ENCODE data around the gene DIPK1C. TPM values are rescaled to one million over a fixed set of nuclear protein-coding genes. Genes with fewer than 3 reads are reported as not detected.
A peak's percentile ranks its signal among the peaks of the same experiment; 100 is the strongest.

The DIPK1C gene
- total RNA-seq, 8 experiments from 2014 or later, result 0.09 to 4.3 (median 0.47) TPM; not detected in 1

GRCh38 chr18:74457725-74458421 lies 765 bp upstream of the DIPK1C start:
- Histone ChIP-seq H3K27ac (no peak overlapping the region), H3K4me3 (no peak overlapping the region), H3K4me1 (replicated peaks in 1 of 2) (peaks cover 4% of the 10 kb centered on the region in 2 donors)
- in situ Hi-C loops (cut with MboI; ENCODE audit: low pct_unique_long_range_greater_than_20kb in 2 of 9, low sequenced_read_pairs in 9 of 9, unreplicated experiment in 9 of 9), result no loop called here
- WGBS, 10 experiments, result 25 to 70% (median 48%) methylated on average over 4 to 7 of the region's 34 CpGs; no CpG with 5 or more reads in 4 of the 10 experiments
- peak in 5 of 8 experiments; percentile 50 to 80 (median 75) for ATAC-seq (replicated peaks in 6 of 8)

DNA sequence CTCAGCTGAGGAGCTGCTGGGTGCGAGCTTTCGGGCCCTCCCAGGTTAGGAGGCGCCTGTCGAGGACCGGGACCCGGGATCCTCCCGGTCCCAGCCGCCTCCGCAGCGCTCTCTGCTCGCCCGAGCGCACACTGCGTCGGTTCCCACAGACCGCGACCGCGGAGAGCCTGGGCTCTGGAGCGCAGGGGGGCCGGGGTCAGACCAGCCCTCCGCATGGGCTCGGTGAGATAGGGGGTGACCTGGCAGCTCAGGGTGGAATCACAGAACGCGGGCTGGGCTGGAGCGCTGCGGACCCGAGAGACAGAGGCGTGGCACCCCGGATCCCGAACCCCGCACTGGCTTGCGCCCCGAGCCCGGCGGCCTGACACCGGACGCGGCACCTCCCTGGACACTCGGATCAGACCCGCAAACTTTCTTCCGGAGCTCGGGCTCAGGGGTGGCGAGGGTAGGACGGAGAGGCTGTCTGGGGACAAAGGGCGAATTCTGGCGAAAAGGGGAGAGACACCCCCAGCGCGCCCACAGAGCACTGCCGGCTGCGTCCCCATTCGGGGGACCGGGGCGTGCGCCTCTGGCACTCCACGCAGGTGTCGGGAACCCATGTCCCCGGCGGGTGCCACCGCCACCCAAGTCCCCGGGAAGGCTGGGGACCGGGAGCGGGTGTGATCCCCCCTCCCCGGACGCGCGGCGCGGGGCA lies 612 bp downstream of the DIPK1C start:
- peak in 6 of 8 experiments; percentile 13 to 42 (median 25) for ATAC-seq (replicated peaks in 6 of 8)
- in situ Hi-C loops (cut with MboI; ENCODE audit: low pct_unique_long_range_greater_than_20kb in 2 of 9, low sequenced_read_pairs in 9 of 9, unreplicated experiment in 9 of 9), result no loop called here
- Histone ChIP-seq H3K4me1 (replicated peaks in 1 of 2) (peaks cover 4 to 7% of the 10 kb centered on the region in 2 donors), H3K27ac (no peak overlapping the region), H3K4me3 (peak overlapping the region; percentile 36 to 46 (median 40))
- 0 to 3% (median 1%) methylated on average over 1 to 19 of the region's 69 CpGs; no CpG with 5 or more reads in 7 of the 10 experiments for WGBS, 10 experiments

GRCh38 chr18:74456017-74456348 lies 1.1 kb downstream of the DIPK1C start:
- Histone ChIP-seq H3K27ac (no peak overlapping the region), H3K4me3 (peak overlapping the region; percentile 36 to 46 (median 40)), H3K4me1 (replicated peaks in 1 of 2) (peaks cover 4 to 7% of the 10 kb centered on the region in 2 donors)
- ATAC-seq (replicated peaks in 6 of 8), result no peak
- in situ Hi-C loops (cut with MboI; ENCODE audit: low pct_unique_long_range_greater_than_20kb in 2 of 9, low sequenced_read_pairs in 9 of 9, unreplicated experiment in 9 of 9), result no loop called here
- 2 to 50% (median 8%) methylated on average over 2 to 6 of the region's 7 CpGs; no CpG with 5 or more reads in 4 of the 10 experiments for WGBS, 10 experiments

GRCh38 chr18:74455386-74455785 lies 1.7 kb downstream of the DIPK1C start:
- no peak overlapping the region for H3K4me3 ChIP-seq
- WGBS, 10 experiments, result 71 to 100% (median 96%) methylated on average over 2 to 10 of the region's 10 CpGs; no CpG with 5 or more reads in 2 of the 10 experiments
- in situ Hi-C loops (cut with MboI; ENCODE audit: low pct_unique_long_range_greater_than_20kb in 2 of 9, low sequenced_read_pairs in 9 of 9, unreplicated experiment in 9 of 9), result no loop called here
- ATAC-seq (replicated peaks in 6 of 8), result no peak
- peaks cover 4 to 7% of the 10 kb centered on the region in 2 donors for H3K4me1 ChIP-seq (replicated peaks in 1 of 2)
- H3K27ac ChIP-seq, result no peak overlapping the region

DNA sequence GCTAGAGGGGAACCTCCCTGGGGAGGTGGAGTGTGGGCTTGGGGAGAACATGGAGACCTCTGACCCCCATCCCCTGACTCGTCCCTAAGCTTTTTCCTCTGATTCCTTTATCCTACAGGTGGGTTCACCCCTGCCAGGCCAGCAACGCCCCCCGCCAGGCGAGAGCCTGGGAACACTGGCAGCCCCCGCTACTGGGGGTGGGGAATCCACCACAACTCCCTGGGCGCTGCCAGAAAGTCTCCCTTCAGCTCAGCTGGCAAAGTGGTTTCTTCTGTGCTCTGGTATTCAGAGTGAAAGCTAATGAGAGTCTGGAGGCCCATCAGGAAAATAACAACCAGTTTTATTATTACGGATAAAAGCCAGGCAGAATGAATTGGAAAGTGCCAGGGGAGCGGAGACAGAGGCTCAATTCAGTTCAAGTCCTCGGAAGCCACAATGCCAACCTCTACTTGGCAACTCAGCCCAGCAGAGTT lies 2.8 kb downstream of the DIPK1C start:
- WGBS, 10 experiments, result 69 to 100% (median 88%) methylated on average over 1 to 5 of the region's 9 CpGs; no CpG with 5 or more reads in 3 of the 10 experiments
- no peak overlapping the region for H3K27ac ChIP-seq
- no peak for ATAC-seq (replicated peaks in 6 of 8)
- peaks cover 4 to 7% of the 10 kb centered on the region in 2 donors for H3K4me1 ChIP-seq (replicated peaks in 1 of 2)
- in situ Hi-C loops (cut with MboI; ENCODE audit: low pct_unique_long_range_greater_than_20kb in 2 of 9, low sequenced_read_pairs in 9 of 9, unreplicated experiment in 9 of 9), result no loop called here
- H3K4me3 ChIP-seq, result no peak overlapping the region

- no peak for ATAC-seq (replicated peaks in 6 of 8)
- H3K4me3 ChIP-seq, result no peak overlapping the region
- H3K27ac ChIP-seq, result no peak overlapping the region
- in situ Hi-C loops (cut with MboI; ENCODE audit: low pct_unique_long_range_greater_than_20kb in 2 of 9, low sequenced_read_pairs in 9 of 9, unreplicated experiment in 9 of 9), result no loop called here
- 44 to 100% (median 88%) methylated on average over 2 to 5 of the region's 6 CpGs; no CpG with 5 or more reads in 3 of the 10 experiments for WGBS, 10 experiments
- H3K4me1 ChIP-seq (replicated peaks in 1 of 2), result peaks cover 4 to 7% of the 10 kb centered on the region in 2 donors
These were observed 3.4 kb downstream of the DIPK1C start for GRCh38 chr18:74453642-74454198.

- in situ Hi-C loops (cut with MboI; ENCODE audit: low pct_unique_long_range_greater_than_20kb in 2 of 9, low sequenced_read_pairs in 9 of 9, unreplicated experiment in 9 of 9), result no loop called here
- no peak overlapping the region for H3K4me3 ChIP-seq
- peak in 5 of 8 experiments; percentile 21 to 61 (median 32) for ATAC-seq (replicated peaks in 6 of 8)
These were observed 4.0 kb downstream of the DIPK1C start for GRCh38 chr18:74453016-74453566.

GRCh38 chr18:74451148-74451547 lies 6.0 kb downstream of the DIPK1C start:
- peaks cover 4% of the 10 kb centered on the region in 2 donors for H3K4me1 ChIP-seq (replicated peaks in 1 of 2)

More at GRCh38 chr18:74453016-74453566, 4.0 kb downstream of the DIPK1C start:
- 0 to 64% (median 25%) methylated on average over 2 to 5 of the region's 7 CpGs; no CpG with 5 or more reads in 2 of the 10 experiments for WGBS, 10 experiments
- H3K27ac ChIP-seq, result no peak overlapping the region
- peaks cover 4 to 7% of the 10 kb centered on the region in 2 donors for H3K4me1 ChIP-seq (replicated peaks in 1 of 2)

DNA sequence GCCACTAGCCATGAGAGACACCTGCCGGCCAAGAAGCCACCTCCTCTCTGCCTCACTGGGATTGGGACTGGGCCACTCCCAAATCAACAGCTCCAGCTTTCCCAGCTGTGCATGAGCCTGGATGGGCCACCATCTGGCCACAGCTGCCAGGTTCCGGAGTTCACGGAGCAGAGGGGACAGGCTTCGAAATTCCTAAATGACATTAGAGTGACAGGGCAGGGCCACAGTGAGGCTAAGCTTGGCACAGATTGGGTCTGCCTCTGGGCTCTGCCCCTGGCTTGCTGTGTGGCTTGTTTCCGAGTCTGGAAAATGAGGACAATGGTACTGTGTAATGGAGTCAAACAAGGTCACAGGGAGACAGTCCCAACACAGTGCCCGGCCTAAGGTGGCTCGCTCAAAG lies 6.5 kb downstream of the DIPK1C start:
- Histone ChIP-seq H3K4me3 (no peak overlapping the region), H3K27ac (no peak overlapping the region), H3K4me1 (replicated peaks in 1 of 2) (peaks cover 4% of the 10 kb centered on the region in 2 donors)
- in situ Hi-C loops (cut with MboI; ENCODE audit: low pct_unique_long_range_greater_than_20kb in 2 of 9, low sequenced_read_pairs in 9 of 9, unreplicated experiment in 9 of 9), result no loop called here
- 80 to 93% methylated on average over 3 to 6 of the region's 7 CpGs; no CpG with 5 or more reads in 8 of the 10 experiments for WGBS, 10 experiments
- peak in 2 of 8 experiments; percentile 18 to 26 for ATAC-seq (replicated peaks in 6 of 8)

More at GRCh38 chr18:74451148-74451547, 6.0 kb downstream of the DIPK1C start:
- 38 to 94% (median 85%) methylated on average over 2 to 7 of the region's 11 CpGs; no CpG with 5 or more reads in 5 of the 10 experiments for WGBS, 10 experiments
- ATAC-seq (replicated peaks in 6 of 8), result no peak
- no peak overlapping the region for H3K4me3 ChIP-seq
- no peak overlapping the region for H3K27ac ChIP-seq
- in situ Hi-C loops (cut with MboI; ENCODE audit: low pct_unique_long_range_greater_than_20kb in 2 of 9, low sequenced_read_pairs in 9 of 9, unreplicated experiment in 9 of 9), result no loop called here

DNA sequence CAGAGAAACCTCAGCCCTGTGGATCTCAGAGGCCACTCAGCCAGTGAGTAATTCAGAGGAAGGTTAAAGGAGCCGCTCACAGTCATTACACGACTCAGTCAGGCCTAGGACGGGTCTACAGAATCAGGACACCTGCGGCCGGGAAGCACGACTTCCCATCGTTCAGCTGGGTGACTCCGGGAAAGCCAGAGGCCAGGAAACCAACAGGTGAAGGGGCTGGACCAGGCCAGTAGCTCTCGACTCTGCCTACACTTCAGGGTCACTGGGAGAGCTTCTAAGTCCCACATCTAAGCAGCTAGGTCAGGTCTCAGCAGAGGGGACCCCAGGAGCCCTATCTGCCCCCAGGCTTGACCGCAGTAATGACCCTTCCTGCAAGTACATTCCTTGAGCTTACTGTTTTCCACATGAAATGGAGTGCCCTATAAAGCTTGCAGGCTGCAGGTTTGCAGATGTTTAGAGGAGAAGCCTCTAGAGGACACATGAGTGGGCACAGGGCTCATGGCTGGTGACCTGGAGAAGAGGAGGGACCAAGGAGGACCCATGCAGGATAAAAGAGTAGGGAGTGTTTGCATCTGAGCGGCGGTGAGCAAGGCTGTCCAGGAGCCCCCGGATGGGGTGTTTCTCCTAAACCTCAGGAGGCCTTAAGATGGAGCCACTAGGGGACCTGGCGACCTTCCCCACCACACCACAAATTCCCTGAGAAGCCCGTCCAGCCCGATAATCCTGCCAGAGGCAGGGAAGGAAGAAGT lies 9.5 kb downstream of the DIPK1C start:
- in situ Hi-C loops (cut with MboI; ENCODE audit: low pct_unique_long_range_greater_than_20kb in 2 of 9, low sequenced_read_pairs in 9 of 9, unreplicated experiment in 9 of 9), result no loop called here
- H3K4me1 ChIP-seq (replicated peaks in 1 of 2), result no peaks in the 10 kb centered on the region
- H3K4me3 ChIP-seq, result no peak overlapping the region
- no peak overlapping the region for H3K27ac ChIP-seq
- ATAC-seq (replicated peaks in 6 of 8), result no peak
- WGBS, 10 experiments, result 21 to 100% (median 87%) methylated on average over 2 to 12 of the region's 16 CpGs; no CpG with 5 or more reads in 2 of the 10 experiments

DNA sequence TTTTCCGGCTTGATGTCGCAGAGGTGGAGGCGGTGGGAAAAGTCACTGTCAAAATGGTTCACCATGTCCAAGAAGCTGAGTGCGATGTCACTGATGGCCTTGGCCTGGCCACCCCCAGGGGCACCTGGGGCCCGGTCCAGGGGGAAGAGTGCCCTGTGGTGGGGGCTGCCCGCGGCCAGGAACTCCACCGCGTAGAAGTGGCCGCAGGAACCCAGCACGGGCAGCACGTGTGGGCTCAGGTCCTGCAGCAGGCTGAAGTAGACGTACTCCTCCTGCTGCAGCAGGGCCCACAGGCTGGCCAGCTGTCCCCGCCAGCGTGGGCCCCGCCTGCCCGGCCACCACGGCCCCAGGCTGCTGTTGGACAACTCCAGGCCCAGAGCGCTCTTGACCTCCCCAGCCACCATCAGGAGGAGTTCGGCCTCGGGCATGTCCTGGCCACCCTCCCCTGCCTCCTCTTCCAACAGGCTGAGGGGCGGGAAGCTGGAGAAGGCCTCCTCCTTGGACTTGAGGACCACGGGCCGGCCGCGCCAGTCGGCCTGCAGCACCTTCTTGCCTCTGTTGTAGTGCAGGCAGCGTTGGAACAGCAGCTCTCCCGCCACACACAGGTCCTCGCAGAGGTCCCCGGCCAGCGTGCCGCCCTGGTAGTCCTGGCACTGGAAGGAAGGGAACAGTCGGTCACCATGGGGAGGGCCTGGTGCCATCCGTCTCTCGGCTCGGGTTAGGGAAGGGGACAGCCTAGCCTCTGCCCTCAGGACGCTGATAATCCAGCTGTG lies 10.3 kb downstream of the DIPK1C start:
- no peak overlapping the region for H3K4me3 ChIP-seq
- no peaks in the 10 kb centered on the region for H3K4me1 ChIP-seq (replicated peaks in 1 of 2)
- in situ Hi-C loops (cut with MboI; ENCODE audit: low pct_unique_long_range_greater_than_20kb in 2 of 9, low sequenced_read_pairs in 9 of 9, unreplicated experiment in 9 of 9), result no loop called here
- 60 to 98% (median 84%) methylated on average over 1 to 8 of the region's 38 CpGs; no CpG with 5 or more reads in 6 of the 10 experiments for WGBS, 10 experiments
- H3K27ac ChIP-seq, result no peak overlapping the region
- no peak for ATAC-seq (replicated peaks in 6 of 8)

DNA sequence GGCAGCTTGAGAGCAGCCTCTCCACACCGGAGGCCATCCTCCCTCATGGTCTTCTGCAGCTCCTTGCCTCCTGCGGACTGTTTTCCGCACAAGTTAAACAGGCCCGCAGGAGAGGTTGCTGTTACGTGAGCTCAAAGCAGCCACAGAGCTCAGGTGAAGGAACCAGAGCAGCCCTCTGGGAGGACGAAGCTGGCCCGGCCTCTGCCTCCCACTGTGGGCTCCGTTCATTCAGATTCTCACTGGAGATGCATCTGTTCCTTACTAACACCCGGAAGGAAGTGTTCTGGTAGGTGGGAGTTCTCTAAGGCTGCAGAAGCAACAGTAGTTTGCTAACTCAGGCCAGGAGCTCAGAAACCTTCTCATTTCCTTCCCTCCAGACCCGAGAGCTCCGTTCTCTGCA lies 10.9 kb downstream of the DIPK1C start:
- in situ Hi-C loops (cut with MboI; ENCODE audit: low pct_unique_long_range_greater_than_20kb in 2 of 9, low sequenced_read_pairs in 9 of 9, unreplicated experiment in 9 of 9), result no loop called here
- ATAC-seq (replicated peaks in 6 of 8), result no peak

More for the DNA sequence above, 10.9 kb downstream of the DIPK1C start:
- Histone ChIP-seq H3K27ac (no peak overlapping the region), H3K4me3 (no peak overlapping the region), H3K4me1 (replicated peaks in 1 of 2) (no peaks in the 10 kb centered on the region)
- 45 to 100% (median 79%) methylated on average over 1 to 7 of the region's 11 CpGs; no CpG with 5 or more reads in 3 of the 10 experiments for WGBS, 10 experiments

Data from motor neuron (in vitro differentiated cells).